Posterior cingulate gyrus (tissue), 11 donors: ENCODE measurements around the gene ATP2B1.

Experiments
- DNase-seq, 10 donors: peaks; one replicate each; pipeline versions ENCODE4 v3.0.0 to v3.0.0-alpha.2; 2020 to 2021; ENCODE audit warnings: mixed read lengths in 3 of 10
- intact Hi-C: fragments of 100-400 bp; cut with DNase I; formaldehyde crosslinking; loops from one replicate; pipeline ENCODE4 v1.15.1; 2023

The ATP2B1 gene

DNA sequence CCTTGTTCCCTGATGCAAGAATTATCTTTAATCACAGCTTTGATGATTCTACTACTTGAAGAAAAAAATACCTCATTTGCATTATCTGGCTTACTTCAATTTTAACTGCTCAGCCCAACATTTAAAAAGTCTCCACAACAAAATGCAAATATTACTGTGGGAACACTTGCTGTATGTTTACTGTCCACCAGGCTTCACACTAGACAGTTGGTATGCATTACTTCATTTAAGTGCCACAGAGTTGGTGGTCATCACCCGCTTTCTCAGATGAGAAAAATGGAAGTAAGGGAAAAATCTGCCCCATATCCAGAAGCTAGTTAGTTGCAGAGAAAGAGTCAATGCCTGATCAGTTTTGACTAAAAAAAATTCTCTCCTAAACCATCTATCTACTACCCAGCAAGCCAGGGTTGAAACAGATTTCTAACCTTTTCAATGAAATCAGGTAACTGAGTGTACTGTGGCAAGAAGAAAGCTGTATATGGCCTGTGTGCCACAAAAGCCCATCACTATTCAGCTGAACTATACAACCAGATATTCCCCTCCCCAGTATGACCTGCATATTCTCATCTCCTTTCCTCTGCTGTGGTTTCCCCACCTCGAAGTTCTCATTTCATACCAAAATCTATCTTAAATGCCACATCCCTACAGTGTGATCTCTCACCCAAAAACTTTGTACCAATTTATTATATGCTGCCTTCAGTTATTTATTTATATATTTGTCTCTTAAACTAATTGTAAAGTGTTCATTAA, 90.3 kb downstream of the ATP2B1 start:
- intact Hi-C loops = no loop called here
- no peak for DNase-seq

DNA sequence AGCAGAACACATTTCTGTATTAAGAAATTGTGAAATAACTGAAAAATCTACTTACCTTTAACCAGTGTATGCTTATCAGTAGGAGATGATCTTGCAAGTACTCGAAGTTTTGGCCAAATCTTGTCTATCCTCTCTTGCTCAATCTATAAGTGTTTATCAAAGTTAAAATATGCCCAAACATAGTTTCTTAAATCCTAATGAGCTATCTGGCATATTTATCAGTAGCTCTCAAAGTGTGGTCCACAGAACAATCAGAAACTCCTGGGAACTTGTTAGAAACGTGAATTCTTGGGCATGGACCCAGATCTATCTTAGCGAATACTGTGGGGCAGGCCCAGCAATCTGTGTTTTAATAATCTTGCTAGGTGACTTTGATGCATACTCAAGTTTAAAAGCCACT, 98.3 kb downstream of the ATP2B1 start:
- DNase-seq = no peak
- intact Hi-C loops = no loop called here

DNA sequence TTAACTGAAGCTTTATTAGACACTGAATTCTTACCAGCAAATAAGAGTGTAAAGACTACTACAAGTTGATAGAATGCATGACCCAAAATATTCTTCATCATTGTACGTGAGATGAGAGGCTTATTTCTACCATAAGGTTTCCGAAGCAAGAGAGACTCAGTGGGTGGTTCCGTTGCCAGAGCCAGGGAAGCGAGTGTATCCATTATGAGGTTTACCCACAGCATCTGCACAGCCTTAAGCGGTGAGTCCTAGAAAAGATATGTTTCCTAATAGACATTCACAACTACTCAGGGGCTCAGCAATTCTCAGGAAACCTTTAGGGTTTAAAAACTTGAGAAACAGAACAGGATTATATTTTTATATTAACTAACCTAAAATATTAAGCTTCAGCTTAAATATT, 105.0 kb downstream of the ATP2B1 start:
- intact Hi-C loops = no loop called here
- DNase-seq = peak in 2 of 10 donors; percentile 40 to 65

DNA sequence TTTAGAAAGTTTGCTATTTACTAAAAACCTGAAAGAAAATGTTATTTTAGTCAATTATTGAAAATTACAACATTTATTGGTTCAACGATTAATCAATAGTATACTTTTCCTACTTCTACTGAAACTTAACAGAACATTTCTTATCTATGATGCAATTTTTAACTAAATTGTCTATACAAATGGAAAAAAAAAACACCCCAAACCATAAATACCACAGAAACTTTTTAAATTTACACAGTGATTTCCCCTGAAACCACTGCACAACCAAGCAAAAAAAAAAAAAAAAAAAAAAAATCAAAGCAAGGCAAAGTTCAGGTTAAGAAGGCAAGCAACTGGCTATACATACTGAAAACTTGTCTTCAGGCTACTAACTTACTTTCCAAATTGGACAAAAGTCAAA, 110.9 kb downstream of the ATP2B1 start:
- DNase-seq = no peak
- intact Hi-C loops = no loop called here

DNA sequence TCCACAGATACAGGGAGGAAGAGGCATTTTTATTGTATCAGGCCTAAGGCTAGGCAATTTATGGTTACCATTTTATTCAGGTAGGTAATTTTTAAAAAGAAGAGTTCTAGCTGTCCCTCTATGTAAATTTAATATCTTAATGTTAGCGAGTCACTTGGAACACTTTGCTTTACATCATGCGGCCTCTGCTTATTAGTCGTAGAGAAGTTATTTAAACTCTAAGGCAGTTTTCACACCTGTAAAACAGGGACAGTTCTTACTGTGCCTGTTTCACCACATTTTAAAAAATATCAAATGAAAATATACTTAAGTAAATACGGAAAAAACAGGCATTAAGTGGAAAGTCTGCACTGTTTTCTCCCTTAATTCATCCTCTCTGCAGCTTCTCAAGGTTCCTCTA, 111.4 kb downstream of the ATP2B1 start:
- intact Hi-C loops = no loop called here
- no peak for DNase-seq

DNA sequence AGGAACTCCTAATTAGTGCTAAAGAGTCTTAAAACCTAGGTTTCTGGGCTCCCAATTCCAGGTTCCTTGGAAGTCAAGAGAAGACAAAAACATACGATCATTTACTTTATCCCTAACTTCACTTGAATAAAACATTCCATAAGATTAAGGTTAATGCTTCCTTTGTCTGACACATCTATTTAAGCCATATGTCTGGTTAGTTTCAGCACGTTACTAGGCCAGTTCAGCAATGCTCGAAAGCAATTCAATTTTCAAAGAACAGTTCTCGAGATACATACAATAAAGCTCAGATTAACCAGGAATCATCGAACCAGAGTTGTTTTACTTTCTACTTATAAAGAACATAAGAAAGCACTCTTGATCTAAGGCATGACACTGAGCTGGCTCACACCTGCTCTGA, 114.8 kb downstream of the ATP2B1 start:
- no peak for DNase-seq
- intact Hi-C loops = no loop called here

DNA sequence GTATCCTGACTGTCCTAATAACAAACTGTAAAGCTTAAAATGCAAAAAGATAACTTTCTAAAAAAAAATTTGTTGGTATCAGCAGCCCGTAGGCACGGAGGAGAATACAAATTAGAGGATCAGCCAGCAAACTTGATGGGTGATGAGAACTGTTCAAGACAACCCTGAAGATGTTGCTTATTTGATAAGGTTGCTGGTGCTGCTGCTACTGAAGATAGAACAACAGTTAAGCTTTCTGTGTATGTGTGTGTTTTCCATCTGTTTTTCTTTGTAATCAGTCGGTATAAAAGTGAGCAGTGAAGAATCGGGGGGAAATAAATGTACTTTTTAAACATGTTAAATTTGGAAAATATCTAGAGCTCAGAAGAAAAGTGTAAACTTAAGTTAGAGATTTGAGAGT, 115.4 kb downstream of the ATP2B1 start:
- intact Hi-C loops = no loop called here
- DNase-seq = no peak

DNA sequence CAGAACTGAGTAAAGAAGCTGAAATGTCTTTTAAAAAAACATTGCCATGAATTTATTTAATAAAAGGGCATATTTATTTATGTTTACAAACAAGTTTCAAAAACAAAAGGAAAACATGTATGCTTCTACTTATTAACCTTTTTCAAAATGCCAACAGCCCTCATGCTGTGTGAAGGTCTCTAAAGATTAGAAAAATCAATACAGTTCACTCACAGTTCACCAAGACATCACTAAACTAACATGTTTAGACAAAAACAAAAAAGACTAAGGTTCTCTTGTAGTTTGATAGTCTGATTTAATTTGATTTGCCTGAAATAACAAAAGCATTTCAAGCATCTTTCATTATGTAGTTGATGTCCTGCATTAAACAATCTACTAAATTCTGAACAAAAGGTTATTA, 118.9 kb downstream of the ATP2B1 start:
- DNase-seq = no peak
- intact Hi-C loops = no loop called here

DNA sequence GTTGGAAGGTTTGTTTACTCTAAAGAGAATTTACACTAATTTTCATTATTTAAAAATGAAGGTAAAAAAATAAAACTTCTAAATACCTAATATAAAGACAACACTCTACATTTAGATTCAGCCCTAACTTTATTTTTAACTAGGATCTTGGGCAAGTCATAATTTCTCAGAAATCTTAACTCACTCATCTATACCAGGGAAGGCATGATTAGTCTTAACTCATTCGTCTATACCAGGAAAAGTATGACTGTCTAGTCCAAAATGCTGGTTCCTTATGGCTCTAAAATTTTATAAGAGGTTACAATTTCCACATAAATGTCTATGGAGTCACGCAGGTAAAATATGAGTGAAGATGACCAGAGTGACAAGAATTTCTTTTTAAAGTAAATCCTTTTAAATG, 130.1 kb downstream of the ATP2B1 start:
- DNase-seq = no peak
- intact Hi-C loops = no loop called here

DNA sequence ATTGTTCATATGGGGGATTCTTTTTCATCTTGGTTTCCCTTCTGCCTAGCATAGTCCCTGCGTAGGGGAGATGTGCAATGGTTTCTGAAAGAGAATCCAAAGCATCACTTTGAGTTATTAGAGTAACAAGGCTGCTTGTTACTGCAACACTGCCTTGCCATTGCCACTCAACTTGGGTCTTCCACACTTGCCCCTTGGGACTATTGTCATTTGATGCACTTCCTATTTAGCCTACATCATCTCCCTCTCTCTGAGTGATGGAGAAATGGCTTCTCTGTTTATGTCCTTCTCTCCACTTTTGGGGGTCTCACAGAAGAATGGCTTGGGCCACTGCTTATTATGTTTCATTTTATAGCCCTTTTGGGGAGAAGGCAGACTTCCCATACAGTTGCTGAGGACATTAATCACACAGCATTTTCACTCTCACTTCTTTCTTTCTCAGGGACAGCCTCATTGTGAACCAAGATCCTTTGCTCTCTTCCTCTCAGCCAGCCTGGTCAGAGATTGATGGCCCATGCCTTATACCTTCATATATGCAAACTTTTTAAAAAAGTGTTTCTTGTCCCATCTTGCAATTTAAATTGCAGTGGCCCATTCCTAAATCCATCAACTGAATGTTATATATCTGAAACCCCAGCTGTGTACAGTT, 131.9 kb downstream of the ATP2B1 start:
- no peak for DNase-seq
- intact Hi-C loops = no loop called here

DNA sequence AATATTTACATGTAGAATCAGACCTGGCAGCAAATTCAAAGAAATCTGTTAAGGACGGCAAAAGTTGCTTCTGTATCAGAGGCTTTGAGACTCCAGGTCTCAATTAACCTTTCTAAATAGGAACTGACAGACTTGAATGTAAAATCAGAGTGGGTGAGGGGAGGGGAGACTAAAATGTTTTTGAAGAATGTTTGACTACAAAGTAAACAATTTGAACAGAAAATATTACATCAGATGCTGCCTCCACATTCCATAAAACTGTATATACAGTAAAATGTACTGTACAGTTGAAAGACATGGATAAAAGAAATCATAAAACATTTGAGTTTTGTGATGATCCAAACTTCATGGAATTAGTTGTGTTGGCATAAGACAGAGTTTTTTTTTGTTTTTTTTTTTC, 133.3 kb downstream of the ATP2B1 start:
- DNase-seq = no peak
- intact Hi-C loops = no loop called here

DNA sequence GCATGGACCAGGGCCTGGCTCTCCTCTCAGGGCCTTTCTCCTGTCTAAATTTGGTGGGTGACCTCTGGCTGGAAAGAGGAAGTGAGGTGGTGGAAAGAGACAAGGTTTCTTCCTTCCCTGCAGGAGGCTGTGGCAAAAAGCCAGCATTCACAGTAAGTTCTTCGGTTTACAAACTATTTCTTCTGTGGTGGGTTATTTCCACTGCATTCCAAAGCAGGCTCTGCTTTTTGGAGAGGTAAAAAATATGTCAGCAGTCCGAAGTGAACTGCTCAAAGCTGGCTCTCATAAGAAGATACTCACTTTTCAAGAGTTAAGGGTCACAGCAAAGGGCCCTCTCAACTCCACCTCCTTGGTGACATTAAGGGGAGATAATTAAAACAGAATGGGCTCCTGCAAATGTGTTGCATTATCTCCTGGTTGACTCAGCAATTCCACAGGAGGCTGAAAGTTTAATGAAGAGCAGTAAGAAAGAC, 133.9 kb downstream of the ATP2B1 start:
- DNase-seq = no peak
- intact Hi-C loops = no loop called here

DNA sequence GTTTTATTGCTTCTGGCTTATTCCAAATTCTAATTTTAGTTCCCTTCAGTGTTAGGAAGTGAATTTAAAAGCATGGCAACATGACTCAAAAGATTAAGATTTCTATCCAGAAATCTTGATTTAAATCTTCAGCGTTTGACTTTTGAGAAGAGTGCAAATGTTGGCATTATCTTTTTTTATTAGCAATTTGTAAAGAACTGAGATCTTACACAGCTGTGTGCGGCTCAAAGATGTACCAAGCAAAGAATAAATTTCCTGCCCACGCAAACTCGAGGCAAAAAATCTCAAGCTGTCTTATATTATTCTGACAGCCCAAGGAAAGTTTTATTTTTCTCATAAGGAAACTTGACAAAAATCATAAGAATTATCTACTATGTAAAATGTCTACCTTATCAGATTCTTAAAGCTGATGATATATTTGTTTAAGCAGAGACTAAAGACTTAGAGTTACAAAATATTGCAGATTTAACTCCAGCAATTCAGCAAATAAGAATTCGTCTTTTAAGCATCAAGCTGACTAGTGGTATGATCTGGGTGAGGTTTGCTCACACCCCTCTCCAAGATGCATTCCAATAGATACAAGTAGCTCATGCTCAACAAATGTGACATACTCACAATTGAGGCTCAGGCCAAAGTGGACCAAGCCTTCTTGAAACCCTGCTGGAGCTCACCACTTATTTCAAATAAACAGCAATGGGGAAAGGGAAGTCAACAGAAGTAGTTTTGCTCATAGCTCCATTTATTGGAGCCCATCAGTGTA, 135.4 kb downstream of the ATP2B1 start:
- intact Hi-C loops = no loop called here
- no peak for DNase-seq

DNA sequence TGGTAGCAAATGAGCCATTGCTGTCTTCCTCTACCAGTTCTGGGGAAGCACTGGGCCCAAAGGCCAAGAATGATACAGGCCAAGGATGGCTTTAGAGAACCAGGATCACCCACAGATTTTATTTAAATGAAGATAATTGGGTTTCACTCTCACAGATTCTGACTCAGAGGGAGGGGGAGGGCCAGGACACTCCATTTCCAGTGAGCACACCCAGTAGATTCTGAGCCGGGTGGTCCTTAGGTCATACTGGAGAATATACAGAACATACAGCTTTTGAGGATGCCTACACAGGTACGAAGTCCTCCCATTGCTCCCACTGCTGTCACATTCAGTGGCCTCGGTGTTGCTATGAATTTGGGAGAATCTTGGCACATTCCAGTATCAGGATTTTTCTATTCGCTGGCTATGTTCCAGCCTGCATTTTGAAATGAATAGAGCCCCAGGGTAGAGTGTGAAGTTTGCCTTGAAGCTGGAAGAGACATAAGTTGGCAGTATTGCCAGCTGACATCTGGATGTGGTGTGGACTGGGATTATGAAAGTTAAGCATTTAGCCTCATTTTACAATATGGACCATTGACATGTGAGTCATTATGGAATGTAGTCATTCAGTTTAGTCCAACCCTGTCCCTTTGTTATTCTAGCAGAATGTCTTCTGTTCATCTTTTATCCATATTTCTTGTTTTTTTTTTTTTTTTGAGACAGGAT, 137.0 kb downstream of the ATP2B1 start:
- intact Hi-C loops = no loop called here
- DNase-seq = no peak

DNA sequence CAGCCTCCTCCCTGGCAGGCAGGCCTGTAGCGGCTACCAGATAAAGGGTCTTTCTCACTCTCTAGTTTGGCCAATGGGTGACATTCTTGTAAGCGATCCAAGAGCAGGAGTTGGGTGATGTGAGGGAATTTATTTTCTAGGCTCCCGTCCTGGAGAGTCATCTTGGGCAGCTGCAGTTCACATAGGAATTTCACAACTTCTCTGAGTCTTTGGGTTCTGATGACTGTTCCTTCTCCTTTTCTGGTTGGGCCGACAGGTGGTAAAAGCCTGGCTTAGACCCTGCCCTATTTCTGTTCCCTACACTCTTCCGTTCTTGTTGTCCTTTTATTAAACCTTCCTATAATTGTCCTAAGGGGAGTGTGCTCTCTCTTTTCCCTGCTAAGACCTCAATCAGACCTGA, 140.2 kb downstream of the ATP2B1 start:
- DNase-seq = no peak

DNA sequence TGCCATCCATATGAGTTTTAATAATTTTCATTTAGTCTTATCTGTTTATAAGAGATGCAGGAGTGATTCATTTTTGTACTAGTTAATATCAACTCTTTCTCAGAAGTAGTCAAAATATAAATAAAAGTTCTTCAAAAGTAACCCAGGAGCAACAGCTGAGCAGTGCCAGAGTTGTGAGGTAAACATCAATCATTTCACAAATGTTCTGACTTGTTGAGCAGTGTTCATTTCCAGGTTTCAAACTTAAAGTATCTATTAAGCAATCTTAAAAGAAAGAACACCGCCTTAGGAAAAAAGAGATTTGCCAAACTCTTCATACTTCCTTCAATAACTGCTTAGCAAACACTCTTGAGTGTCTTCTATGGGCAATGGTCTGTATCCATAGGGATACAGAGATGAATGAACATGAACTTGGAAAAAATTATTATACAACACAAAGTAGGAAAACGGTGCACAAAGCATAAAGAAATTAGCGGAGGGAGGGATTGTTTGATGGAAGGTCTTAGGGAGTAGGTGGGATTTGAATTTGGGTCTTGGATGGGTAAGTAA, 140.9 kb downstream of the ATP2B1 start:
- intact Hi-C loops = no loop called here
- no peak for DNase-seq

More for the DNA sequence above, 140.2 kb downstream of the ATP2B1 start:
- intact Hi-C loops = no loop called here

DNA sequence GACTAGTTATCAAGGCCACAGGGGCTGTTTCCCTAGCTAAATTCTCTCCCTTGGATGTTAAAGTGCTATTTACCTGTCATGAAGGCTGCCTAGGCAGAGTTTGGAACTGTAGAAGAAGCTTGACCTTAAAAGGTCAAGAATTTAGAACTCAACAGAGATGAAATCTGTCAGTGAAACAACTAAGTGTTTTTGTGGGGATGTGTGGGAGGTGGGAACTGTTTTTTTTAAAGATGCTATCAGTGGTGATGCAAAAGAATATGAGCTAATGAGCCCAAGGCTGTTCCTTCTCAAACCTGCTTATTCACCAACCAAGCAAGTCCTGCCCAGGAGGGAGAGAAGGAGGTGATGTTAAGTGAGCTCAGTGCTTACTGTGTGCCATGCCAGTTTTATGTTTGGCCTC, 142.0 kb downstream of the ATP2B1 start:
- no peak for DNase-seq
- intact Hi-C loops = no loop called here

DNA sequence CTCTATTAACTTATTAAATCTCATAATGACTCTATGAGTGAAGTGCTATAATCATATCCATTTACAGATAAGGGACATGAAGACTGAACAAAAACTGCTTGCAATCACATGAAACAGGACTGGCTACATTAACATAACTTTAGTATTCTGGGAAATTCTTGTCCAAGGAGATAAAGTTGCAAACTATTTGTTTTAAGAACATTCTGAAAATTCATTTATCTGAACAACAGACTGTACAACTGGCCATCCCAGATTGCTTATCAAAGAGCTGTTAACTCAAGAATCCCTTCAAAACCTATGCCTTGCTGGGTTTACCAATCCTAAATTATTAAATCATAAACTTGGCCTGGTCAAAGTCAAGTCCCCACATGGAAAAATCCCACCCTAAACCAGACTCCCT, 143.6 kb downstream of the ATP2B1 start:
- DNase-seq = no peak
- intact Hi-C loops = no loop called here

DNA sequence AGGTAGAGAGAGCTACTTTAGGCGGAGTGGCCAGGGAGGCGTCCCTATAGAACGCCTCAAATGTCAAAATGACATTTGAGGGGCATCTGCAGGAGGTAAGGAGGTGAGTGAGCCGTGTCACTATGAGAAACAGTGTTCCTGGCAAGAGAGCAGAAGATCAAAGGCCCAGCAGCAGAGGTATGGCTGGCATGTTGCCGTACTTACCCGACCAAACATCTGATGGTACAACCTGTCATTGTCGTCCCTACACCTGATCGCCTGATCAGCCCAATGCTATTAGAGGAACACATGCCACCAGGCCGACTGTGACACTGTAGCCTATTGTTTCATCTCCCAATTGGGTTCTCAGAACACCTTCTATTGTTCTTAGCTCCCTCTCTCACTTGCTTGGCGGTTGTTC, 148.9 kb downstream of the ATP2B1 start:
- intact Hi-C loops = no loop called here
- no peak for DNase-seq

DNA sequence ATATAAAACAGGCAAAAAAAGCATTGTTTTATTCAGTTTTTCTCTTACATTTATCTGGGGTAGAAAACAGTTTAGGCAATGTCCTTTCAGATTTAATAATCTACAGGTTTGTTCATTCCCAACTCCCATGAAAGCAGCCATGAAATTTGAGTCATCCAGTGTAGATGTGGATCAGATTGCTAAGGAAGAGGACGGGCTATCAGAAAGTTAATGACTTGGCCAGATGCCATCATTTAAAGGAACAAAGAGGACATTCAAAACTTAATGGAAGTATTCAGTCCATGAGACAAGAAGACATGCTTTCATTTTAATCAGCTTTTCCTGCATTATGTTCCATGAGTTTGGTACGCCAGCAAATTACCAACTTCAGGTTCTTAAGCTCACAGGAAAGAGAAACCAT, 151.7 kb downstream of the ATP2B1 start:
- no peak for DNase-seq
- intact Hi-C loops = no loop called here

DNA sequence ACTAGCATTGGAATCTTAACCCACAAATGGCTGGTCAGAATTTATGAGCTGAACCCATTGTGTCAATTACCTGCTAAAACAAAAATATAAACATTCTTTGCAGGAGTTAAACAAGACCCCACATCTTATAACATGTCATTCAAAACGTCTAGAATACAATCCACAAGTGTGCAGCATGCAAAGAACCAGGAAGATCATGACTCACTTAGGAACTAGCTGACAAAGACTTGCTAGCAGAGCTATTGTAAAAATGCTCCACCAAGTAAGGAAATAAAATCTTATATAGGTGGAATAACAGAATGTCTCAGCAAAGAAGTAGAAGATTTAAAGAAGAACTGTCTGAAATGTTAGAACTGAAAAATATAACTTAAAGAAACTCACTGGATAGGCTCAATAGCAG, 156.3 kb downstream of the ATP2B1 start:
- intact Hi-C loops = no loop called here
- DNase-seq = no peak
